ENCODE results near the gene CCT3.

The CCT3 gene

GRCh38 chr1:156319664-156320063 lies 18.4 kb downstream of the CCT3 start:
- peak; percentile 27 for DNase-seq

- no peak for DNase-seq
Measured at GRCh38 chr1:156316909-156317308, 21.2 kb downstream of the CCT3 start.

- no peak for DNase-seq
Measured at GRCh38 chr1:156310962-156311361, 27.1 kb downstream of the CCT3 start.

- no peak for DNase-seq
Measured at GRCh38 chr1:156308078-156308477, 30.0 kb downstream of the CCT3 start.

- DNase-seq = no peak
Measured at GRCh38 chr1:156305215-156305614, 32.9 kb downstream of the CCT3 start.

GRCh38 chr1:156303241-156303640 lies 34.9 kb downstream of the CCT3 start:
- no peak for DNase-seq

- no peak for DNase-seq
Measured at GRCh38 chr1:156298852-156299357, 39.2 kb downstream of the CCT3 start, which contains the start of gene VHLL. Gene VHLL (minus strand): TSS chr1:156299307. CDS start chr1:156299189, 118 bp downstream.

- DNase-seq = peak; percentile 65
Measured at GRCh38 chr1:156295391-156295947, 42.6 kb downstream of the CCT3 start, which contains the start of gene GLMP. Gene GLMP (minus strand): TSS chr1:156295679. CDS start chr1:156295645, 34 bp downstream.

- DNase-seq = no peak
Measured at GRCh38 chr1:156293895-156294294, 44.2 kb downstream of the CCT3 start.

GRCh38 chr1:156293098-156293434 lies 45.0 kb downstream of the CCT3 start:
- DNase-seq = no peak

- DNase-seq = peak; percentile 77
Measured at GRCh38 chr1:156291226-156292061, 46.6 kb downstream of the CCT3 start.

- DNase-seq = no peak
Measured at GRCh38 chr1:156289857-156290256, 48.2 kb downstream of the CCT3 start.

- no peak for DNase-seq
Measured at GRCh38 chr1:156286061-156286460, 52.0 kb downstream of the CCT3 start.

- no peak for DNase-seq
Measured at GRCh38 chr1:156285437-156285836, 52.7 kb downstream of the CCT3 start.

- no peak for DNase-seq
Measured at GRCh38 chr1:156284757-156285156, 53.3 kb downstream of the CCT3 start.

- DNase-seq = peak; percentile 83
Measured at GRCh38 chr1:156284112-156284511, 54.0 kb downstream of the CCT3 start, which contains the start of gene TMEM79. Gene TMEM79 (plus strand): TSS chr1:156284325. CDS start chr1:156285227, 902 bp downstream.

GRCh38 chr1:156283521-156283920 lies 54.6 kb downstream of the CCT3 start:
- peak; percentile 46 for DNase-seq

GRCh38 chr1:156282479-156283222 lies 55.4 kb downstream of the CCT3 start, which contains the start of gene SMG5:
Gene SMG5 (minus strand): TSS chr1:156282825. CDS start chr1:156282680, 145 bp downstream.
- peak; percentile 99 for DNase-seq

- DNase-seq = peak; percentile 70
Measured at GRCh38 chr1:156281693-156282478, 56.2 kb downstream of the CCT3 start.

GRCh38 chr1:156281281-156281680 lies 56.8 kb downstream of the CCT3 start:
- no peak for DNase-seq

- DNase-seq = no peak
Measured at GRCh38 chr1:156279837-156280236, 58.3 kb downstream of the CCT3 start.

GRCh38 chr1:156276966-156277381 lies 61.1 kb downstream of the CCT3 start:
- no peak for DNase-seq
